HepG2 (cell line): ENCODE data around the gene CFAP210. TPM values are rescaled to one million over a fixed set of nuclear protein-coding genes. Genes with fewer than 3 reads are reported as not detected.

ENCODE experiments used
- ATAC-seq: fragments of 200-7000 bp; cut with Tn5 transposase; 3 replicates; pipeline ENCODE4 v1.9.1; 2020; ENCODE audit warnings: mild to moderate bottlenecking, moderate library complexity
- BruUV-seq: library from RNA; stranded (reverse); fragments of 400-500 nt; replicated peaks from 2 replicates; lab custom pipeline; 2021; lab: Mats Ljungman, UMichigan
- CTCF ChIA-PET: fragments of 300-600 bp; formaldehyde crosslinking; extraction: SDS; loops from one replicate; lab custom pipeline; 2021; ENCODE audit warnings: low total read pairs, inconsistent platforms, low intra/inter-chr PET ratio; lab: Yijun Ruan, JAX
- POLR2A ChIA-PET: fragments of 350-600 bp; sonication (Branson Sonifier 250); formaldehyde crosslinking; loops from one replicate; lab custom pipeline; 2020; ENCODE audit warnings: antibody characterized with exemption, inconsistent platforms; lab: Yijun Ruan, JAX
- DNase-seq: peaks from one replicate; pipeline ENCODE4 v3.0.0-alpha.2; 2015; ENCODE audit warnings: low spot score
- FAIRE-seq: peaks from 3 replicates; lab custom pipeline; 2011; peaks lifted over from hg19 to GRCh38; lab: Jason Lieb, UNC
- H2AFZ ChIP-seq: one replicate; pipeline ENCODE4 v1.6.1; 2011; ENCODE audit warnings: low read length, inconsistent platforms
- H3K27ac ChIP-seq: fragments of 300-600 bp; 3 replicates; pipeline ENCODE4 v1.8.0; 2011; ENCODE audit warnings: mixed run types, mild to moderate bottlenecking, mixed read lengths, low read length, inconsistent platforms; ENCODE audit not compliant: insufficient read depth; ENCODE audit errors: extremely low read length
- H3K27me3 ChIP-seq, 2 experiments: fragments of 200-600 bp in 1 of 2; 2 replicates in 1 of 2; 3 replicates in 1 of 2; pipeline versions ENCODE4 v1.6.0 to v1.8.0; 2011; ENCODE audit warnings: low read length in 2 of 2, mild to moderate bottlenecking in 2 of 2, moderate library complexity in 2 of 2, inconsistent platforms in 1 of 2; ENCODE audit not compliant: insufficient read depth in 2 of 2, control insufficient read depth in 1 of 2
- H3K36me3 ChIP-seq, 2 experiments: fragments of 200-600 bp in 1 of 2; replicated peaks in 1 of 2; 2 replicates in 1 of 2; 3 replicates in 1 of 2; pipeline versions ENCODE4 v1.5.1 to v1.8.0; 2011; ENCODE audit warnings: low read length in 2 of 2, inconsistent platforms in 1 of 2; ENCODE audit not compliant: insufficient read depth in 2 of 2, control insufficient read depth in 1 of 2
- H3K4me1 ChIP-seq: 2 replicates; pipeline ENCODE4 v1.5.1; 2012; ENCODE audit warnings: low read length, inconsistent platforms; ENCODE audit not compliant: insufficient read depth
- H3K4me2 ChIP-seq: 2 replicates; pipeline ENCODE4 v1.6.0; 2011; ENCODE audit warnings: low read depth, low read length, inconsistent platforms
- H3K4me3 ChIP-seq, 3 experiments: fragments of 200-600 bp in 1 of 3; sonication (generic), shearing (Covaris generic) in 1 of 3; replicated peaks in 1 of 3; 2 replicates each; pipeline ENCODE4 v1.5.1; 2011 to 2016; ENCODE audit warnings: low read length in 3 of 3, inconsistent platforms in 2 of 3, low read depth in 2 of 3, mild to moderate bottlenecking in 2 of 3, control low read depth in 1 of 3, mixed read lengths in 1 of 3; ENCODE audit not compliant: insufficient read depth in 1 of 3
- H3K79me2 ChIP-seq: one replicate; pipeline ENCODE4 v1.6.1; 2011; ENCODE audit warnings: low read length, inconsistent platforms; ENCODE audit not compliant: insufficient read depth
- H3K9ac ChIP-seq: 2 replicates; pipeline ENCODE4 v1.6.0; 2011; ENCODE audit warnings: mild to moderate bottlenecking, low read depth, low read length, inconsistent platforms; ENCODE audit not compliant: insufficient read depth
- H3K9me3 ChIP-seq: 2 replicates; pipeline ENCODE4 v1.5.1; 2012; ENCODE audit warnings: mild to moderate bottlenecking, low read length
- H4K20me1 ChIP-seq: 2 replicates; pipeline ENCODE4 v1.6.0; 2011; ENCODE audit warnings: inconsistent platforms, mild to moderate bottlenecking, low read length, moderate library complexity; ENCODE audit not compliant: insufficient read depth
- GATA4 ChIP-seq: sonication (generic); IDR thresholded peaks from 2 replicates; pipeline ENCODE4 v1.6.1; 2016; ENCODE audit warnings: antibody characterized with exemption, low read depth, borderline replicate concordance
- HIC2 ChIP-seq: sonication (generic); formaldehyde crosslinking; IDR thresholded peaks from 2 replicates; pipeline ENCODE4 v1.9.0; 2022; ENCODE audit warnings: low read depth, missing genetic modification reagents
- PITX1 ChIP-seq: sonication (generic); formaldehyde crosslinking; IDR thresholded peaks from 2 replicates; pipeline ENCODE4 v1.5.1; 2020; ENCODE audit warnings: mild to moderate bottlenecking, missing genetic modification reagents
- POLR2G ChIP-seq: fragments of 200-400 bp; formaldehyde crosslinking; IDR thresholded peaks from 2 replicates; pipeline ENCODE4 v1.6.1; 2018; ENCODE audit warnings: mild to moderate bottlenecking, low read depth, low read length, moderate library complexity
- SAP130 ChIP-seq: IDR thresholded peaks from 2 replicates; pipeline ENCODE4 v1.6.1; 2016; ENCODE audit warnings: low read depth
- SIN3A ChIP-seq: IDR thresholded peaks from 2 replicates; pipeline ENCODE4 v1.6.1; 2011; ENCODE audit warnings: low read depth, mild to moderate bottlenecking, control low read depth, low read length, borderline replicate concordance
- SNAI1 ChIP-seq: sonication (generic); formaldehyde crosslinking; IDR thresholded peaks from 2 replicates; pipeline ENCODE4 v1.5.0; 2020; ENCODE audit warnings: mild to moderate bottlenecking, missing genetic modification reagents, borderline replicate concordance
- SYNCRIP ChIP-seq: fragments of 200-400 bp; formaldehyde crosslinking; IDR thresholded peaks from 2 replicates; pipeline ENCODE4 v1.6.1; 2018; ENCODE audit warnings: mild to moderate bottlenecking, low read depth, low read length; ENCODE audit not compliant: insufficient read depth
- TEAD3 ChIP-seq: optimal IDR thresholded peaks from 2 replicates; pipeline ENCODE3; 2016; ENCODE audit warnings: borderline replicate concordance
- ZBTB21 ChIP-seq: sonication (generic); formaldehyde crosslinking; IDR thresholded peaks from 2 replicates; pipeline ENCODE4 v1.4.0; 2020; ENCODE audit warnings: missing genetic modification reagents
- ZNF260 ChIP-seq: sonication (generic); formaldehyde crosslinking; IDR thresholded peaks from 2 replicates; pipeline ENCODE4 v1.4.0; 2020; ENCODE audit warnings: missing genetic modification reagents, low read depth, mild to moderate bottlenecking, borderline replicate concordance
- WGBS: methylation state at CpG from one replicate; pipeline ENCODE4 v1.1.6; 2017; ENCODE audit warnings: low lambda C conversion rate; 5-methylcytosine and 5-hydroxymethylcytosine counted together
- in situ Hi-C: cut with HindIII; loops from 2 replicates; pipeline ENCODE4 v1.10.0; 2017; ENCODE audit warnings: low pct_unique_long_range_greater_than_20kb; ENCODE audit not compliant: extremely low pct_ligation_motif_present
- intact Hi-C: fragments of 100-400 bp; cut with micrococcal nuclease; formaldehyde crosslinking; loops from one replicate; pipeline ENCODE4 v1.10.0; 2022; ENCODE audit not compliant: unreplicated experiment
- polyA plus RNA-seq, 8 experiments: library from polyadenylated mRNA; depleted of rRNA in 3 of 8; stranded (reverse) in 7 of 8; unstranded in 1 of 8; fragments of >200 nt; fragmentation: Illumina TruSeq in 4 of 8; extraction: Trizol in 4 of 8; gene quantifications; 2 replicates each; pipeline versions ENCODE4 v1.2.1 to v1.2.3, GENCODE V29; 2011 to 2016; ENCODE audit warnings: low read depth in 4 of 8, missing spikeins in 1 of 8, mixed read lengths in 1 of 8; ENCODE audit not compliant: insufficient read depth in 1 of 8
- total RNA-seq, 5 experiments: library from RNA; depleted of rRNA; stranded (reverse); fragments of >200 nt; fragmentation: Illumina TruSeq; extraction: Trizol; gene quantifications; 2 replicates each; pipeline ENCODE4 v1.2.3, GENCODE V29; 2016; ENCODE audit warnings: low read depth in 1 of 5
- TF ChIP-seq, protein P1 (sequence below): sonication (generic); formaldehyde crosslinking; IDR thresholded peaks from 2 replicates; pipeline ENCODE4 v1.5.1; 2020; ENCODE audit warnings: mild to moderate bottlenecking, moderate library complexity, missing genetic modification reagents
- TF ChIP-seq, protein P2 (sequence below): sonication (generic); formaldehyde crosslinking; IDR thresholded peaks from 2 replicates; pipeline ENCODE4 v1.4.0; 2020; ENCODE audit warnings: missing genetic modification reagents
- TF ChIP-seq, protein P3 (sequence below): sonication (generic); formaldehyde crosslinking; IDR thresholded peaks from 2 replicates; pipeline ENCODE4 v1.4.0; 2020; ENCODE audit warnings: missing genetic modification reagents
- TF ChIP-seq, protein P4 (sequence below): sonication (generic); formaldehyde crosslinking; IDR thresholded peaks from 2 replicates; pipeline ENCODE4 v1.5.0; 2020; ENCODE audit warnings: missing genetic modification reagents

CFAP210 gene
- total and polyA plus RNA-seq, 2 of the 13 experiments (the other 11 are each of a cell fraction or from before 2014, with no cell fraction given), result 0.18 TPM; not detected in 1

- no TSS peak for BruUV-seq
- no peaks in the 10 kb centered on the region for H3K79me2 ChIP-seq
- 0% methylated on average over 9 of the region's 12 CpGs for WGBS
- CTCF ChIA-PET, result no interaction called here
- H3K27me3 ChIP-seq, result no peaks in the 10 kb centered on the region
- peak overlapping the region; percentile 6 for H3K27ac ChIP-seq
- intact Hi-C loops, result no loop called here
- no peak overlapping the region for H2AFZ ChIP-seq
- H3K4me2 ChIP-seq, result peak overlapping the region; percentile 91
- POLR2A ChIA-PET, result interaction anchor here (1.0 to 3.3 kb wide), 12 partner anchors 8 to 48 kb away, joined by 3 to 41 read pairs (median 8); partner anchors contain the start of genes CFAP210, KLHL23 and PHOSPHO2
- peaks cover 80% of the 10 kb centered on the region for H3K4me1 ChIP-seq
- in situ Hi-C loops, result no loop called here
- no peak for FAIRE-seq
- ATAC-seq, result peak; percentile 71
- no peak for DNase-seq
- H3K9ac ChIP-seq, result peak overlapping the region; percentile 69
- peak overlapping the region; percentile 50 to 70 (median 51) for H3K4me3 ChIP-seq
- H4K20me1 ChIP-seq, result no peaks in the 10 kb centered on the region
- no peaks in the 10 kb centered on the region for H3K36me3 ChIP-seq
- no peaks in the 10 kb centered on the region for H3K9me3 ChIP-seq
- TF ChIP-seq, protein P1, sequence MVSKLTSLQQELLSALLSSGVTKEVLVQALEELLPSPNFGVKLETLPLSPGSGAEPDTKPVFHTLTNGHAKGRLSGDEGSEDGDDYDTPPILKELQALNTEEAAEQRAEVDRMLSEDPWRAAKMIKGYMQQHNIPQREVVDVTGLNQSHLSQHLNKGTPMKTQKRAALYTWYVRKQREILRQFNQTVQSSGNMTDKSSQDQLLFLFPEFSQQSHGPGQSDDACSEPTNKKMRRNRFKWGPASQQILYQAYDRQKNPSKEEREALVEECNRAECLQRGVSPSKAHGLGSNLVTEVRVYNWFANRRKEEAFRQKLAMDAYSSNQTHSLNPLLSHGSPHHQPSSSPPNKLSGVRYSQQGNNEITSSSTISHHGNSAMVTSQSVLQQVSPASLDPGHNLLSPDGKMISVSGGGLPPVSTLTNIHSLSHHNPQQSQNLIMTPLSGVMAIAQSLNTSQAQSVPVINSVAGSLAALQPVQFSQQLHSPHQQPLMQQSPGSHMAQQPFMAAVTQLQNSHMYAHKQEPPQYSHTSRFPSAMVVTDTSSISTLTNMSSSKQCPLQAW (CRISPR knock-in tag), result 0 out of 2 replicates have a peak, but pooled peaks have one; percentile 16
- TF ChIP-seq SIN3A, result peak; percentile 70; the same call in 1 of the 2 replicates
- no peak for TF ChIP-seq SYNCRIP
- peak; percentile 26; the same call in 1 of the 2 replicates for TF ChIP-seq PITX1 (CRISPR knock-in tag)
- no peak for TF ChIP-seq ZBTB21
- peak; percentile 47 for TF ChIP-seq TEAD3 (CRISPR knock-in tag)
- peak; percentile 13; the same call in 1 of the 2 replicates for TF ChIP-seq POLR2G
- no peak for TF ChIP-seq GATA4
- no peak for TF ChIP-seq ZNF260
- TF ChIP-seq SNAI1 (CRISPR knock-in tag), result 0 out of 2 replicates have a peak, but pooled peaks have one; percentile 3
- no peak for TF ChIP-seq HIC2 (CRISPR knock-in tag)
- TF ChIP-seq, protein P2, sequence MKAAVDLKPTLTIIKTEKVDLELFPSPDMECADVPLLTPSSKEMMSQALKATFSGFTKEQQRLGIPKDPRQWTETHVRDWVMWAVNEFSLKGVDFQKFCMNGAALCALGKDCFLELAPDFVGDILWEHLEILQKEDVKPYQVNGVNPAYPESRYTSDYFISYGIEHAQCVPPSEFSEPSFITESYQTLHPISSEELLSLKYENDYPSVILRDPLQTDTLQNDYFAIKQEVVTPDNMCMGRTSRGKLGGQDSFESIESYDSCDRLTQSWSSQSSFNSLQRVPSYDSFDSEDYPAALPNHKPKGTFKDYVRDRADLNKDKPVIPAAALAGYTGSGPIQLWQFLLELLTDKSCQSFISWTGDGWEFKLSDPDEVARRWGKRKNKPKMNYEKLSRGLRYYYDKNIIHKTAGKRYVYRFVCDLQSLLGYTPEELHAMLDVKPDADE (CRISPR knock-in tag), result no peak
- 0 out of 2 replicates have a peak, but pooled peaks have one; percentile 34 for TF ChIP-seq SAP130 (CRISPR knock-in tag)
- TF ChIP-seq, protein P3, sequence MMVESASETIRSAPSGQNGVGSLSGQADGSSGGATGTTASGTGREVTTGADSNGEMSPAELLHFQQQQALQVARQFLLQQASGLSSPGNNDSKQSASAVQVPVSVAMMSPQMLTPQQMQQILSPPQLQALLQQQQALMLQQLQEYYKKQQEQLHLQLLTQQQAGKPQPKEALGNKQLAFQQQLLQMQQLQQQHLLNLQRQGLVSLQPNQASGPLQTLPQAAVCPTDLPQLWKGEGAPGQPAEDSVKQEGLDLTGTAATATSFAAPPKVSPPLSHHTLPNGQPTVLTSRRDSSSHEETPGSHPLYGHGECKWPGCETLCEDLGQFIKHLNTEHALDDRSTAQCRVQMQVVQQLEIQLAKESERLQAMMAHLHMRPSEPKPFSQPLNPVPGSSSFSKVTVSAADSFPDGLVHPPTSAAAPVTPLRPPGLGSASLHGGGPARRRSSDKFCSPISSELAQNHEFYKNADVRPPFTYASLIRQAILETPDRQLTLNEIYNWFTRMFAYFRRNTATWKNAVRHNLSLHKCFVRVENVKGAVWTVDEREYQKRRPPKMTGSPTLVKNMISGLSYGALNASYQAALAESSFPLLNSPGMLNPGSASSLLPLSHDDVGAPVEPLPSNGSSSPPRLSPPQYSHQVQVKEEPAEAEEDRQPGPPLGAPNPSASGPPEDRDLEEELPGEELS (CRISPR knock-in tag), result peak; percentile 1; the same call in 1 of the 2 replicates
- TF ChIP-seq, protein P4, sequence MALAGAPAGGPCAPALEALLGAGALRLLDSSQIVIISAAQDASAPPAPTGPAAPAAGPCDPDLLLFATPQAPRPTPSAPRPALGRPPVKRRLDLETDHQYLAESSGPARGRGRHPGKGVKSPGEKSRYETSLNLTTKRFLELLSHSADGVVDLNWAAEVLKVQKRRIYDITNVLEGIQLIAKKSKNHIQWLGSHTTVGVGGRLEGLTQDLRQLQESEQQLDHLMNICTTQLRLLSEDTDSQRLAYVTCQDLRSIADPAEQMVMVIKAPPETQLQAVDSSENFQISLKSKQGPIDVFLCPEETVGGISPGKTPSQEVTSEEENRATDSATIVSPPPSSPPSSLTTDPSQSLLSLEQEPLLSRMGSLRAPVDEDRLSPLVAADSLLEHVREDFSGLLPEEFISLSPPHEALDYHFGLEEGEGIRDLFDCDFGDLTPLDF (CRISPR knock-in tag), result no peak
These were observed 22.2 kb upstream of the CFAP210 start for GRCh38 chr2:169716238-169716886.
